ENCODE results near the gene SETBP1. TPM values are rescaled to one million over a fixed set of nuclear protein-coding genes. Genes with fewer than 3 reads are reported as not detected.
A peak's percentile ranks its signal among the peaks of the same experiment; 100 is the strongest.

The SETBP1 gene
- total and polyA plus RNA-seq, 2 of the 4 experiments (the other 2 are of a cell fraction), result 0.19 to 0.36 TPM

DNA sequence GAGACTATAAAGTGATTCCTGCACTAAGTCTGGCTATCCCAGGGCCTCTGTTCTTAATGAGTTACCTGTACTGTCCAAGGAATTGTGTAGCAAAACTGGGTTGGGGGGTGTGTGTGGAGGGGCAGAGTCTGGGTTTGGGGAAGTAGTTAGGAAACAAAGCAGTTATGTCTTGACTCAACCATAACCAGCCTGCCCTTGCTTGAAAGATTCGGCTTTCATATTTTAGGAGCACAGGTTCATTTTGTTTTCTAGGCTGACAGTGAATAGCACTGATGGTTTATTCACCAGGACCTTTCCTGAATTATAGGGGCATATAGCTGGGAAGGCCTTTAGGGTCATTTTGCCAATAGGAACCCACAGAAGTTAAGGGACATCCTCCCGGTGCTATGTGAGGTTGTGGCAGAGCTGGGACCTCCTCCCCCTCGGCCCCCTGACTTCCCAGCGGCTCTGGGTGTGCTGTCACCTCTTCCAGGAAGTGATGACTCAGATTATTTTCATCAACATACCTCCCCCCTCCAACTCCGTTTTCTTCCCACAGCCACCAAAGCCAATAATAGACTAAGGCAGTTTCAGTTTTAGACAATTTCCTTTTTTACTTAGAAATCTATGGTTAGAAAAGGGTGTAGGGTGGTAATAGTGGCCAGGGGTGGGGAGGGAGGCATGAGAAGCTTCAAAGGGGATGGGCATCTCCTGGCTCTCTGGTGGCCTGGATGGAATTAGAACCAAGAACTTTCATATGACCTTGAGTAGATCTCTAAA lies 44.8 kb downstream of the SETBP1 start:
- Histone ChIP-seq H3K4me2 (ENCODE audit: low read depth, low read length) (peak overlapping the region; percentile 71), H3K9me1 (ENCODE audit: insufficient read depth, low read length) (0 out of 2 replicates have a peak, but pooled peaks cover 5% of the 10 kb centered on the region), H3K14ac (replicated peaks; ENCODE audit: low read depth, low read length) (peak overlapping the region; percentile 37; the same call in 1 of the 2 replicates), H3K23ac (ENCODE audit: low read depth, low read length) (peak overlapping the region; percentile 38; the same call in 1 of the 2 replicates), H3K4me3 (ENCODE audit: insufficient read depth, low read depth, low read length) (no peak overlapping the region), H4K8ac (ENCODE audit: low read depth in 2 of 2, low read length in 2 of 2) (peak overlapping the region in 1 of 2 experiments; percentile 66; a peak in 2 of 4 replicates), H2BK5ac (ENCODE audit: low read depth, low read length, poor library complexity, severe bottlenecking) (no peak overlapping the region), H2BK120ac (ENCODE audit: low read depth, low read length) (peak overlapping the region; percentile 74; the same call in 1 of the 2 replicates), H3K79me1 (ENCODE audit: low read depth in 1 of 2, low read length in 2 of 2) (no peaks in the 10 kb centered on the region), H4K5ac (ENCODE audit: low read depth, low read length) (no peak overlapping the region), H3K9me3 (ENCODE audit: control insufficient read depth, insufficient read depth, low read length) (no peaks in the 10 kb centered on the region), H2BK20ac (ENCODE audit: low read depth, low read length) (peak overlapping the region; percentile 71), H3K4ac (ENCODE audit: low read depth, low read length) (peak overlapping the region; percentile 37), H2AK5ac (ENCODE audit: low read depth, low read length) (no peak overlapping the region), H3K9ac (ENCODE audit: low read depth, low read length) (no peak overlapping the region), H3K27me3 (ENCODE audit: control insufficient read depth, insufficient read depth, low read length) (no peaks in the 10 kb centered on the region; the same call in 1 of the 2 replicates), H3K18ac (ENCODE audit: low read depth, low read length) (no peak overlapping the region; the same call in 1 of the 2 replicates), H3K36me3 (ENCODE audit: control insufficient read depth, insufficient read depth, low read length) (no peaks in the 10 kb centered on the region), H3K56ac (ENCODE audit: extremely low read depth, insufficient read depth, low read length) (no peak overlapping the region), H2AFZ (replicated peaks; ENCODE audit: low read length, poor library complexity) (peak overlapping the region; percentile 33), H3K27ac (ENCODE audit: insufficient read depth, low read length) (no peak overlapping the region), H3K4me1 (ENCODE audit: control insufficient read depth, insufficient read depth, low read length) (peaks cover 4% of the 10 kb centered on the region), H2AK9ac (replicated peaks; ENCODE audit: low read depth, low read length, poor library complexity) (no peak overlapping the region), H4K20me1 (ENCODE audit: insufficient read depth, low read length) (no peaks in the 10 kb centered on the region), H2BK15ac (ENCODE audit: low read depth, low read length) (no peak overlapping the region), H4K91ac (ENCODE audit: insufficient read depth, low read depth, low read length) (peak overlapping the region; percentile 39; the same call in 1 of the 2 replicates)
- peak; percentile 44 for ATAC-seq (ENCODE audit: low read depth)
- dilution Hi-C loops (cut with HindIII; ENCODE audit: low sequenced_read_pairs, unreplicated experiment) (no loop called here), intact Hi-C loops (cut with micrococcal nuclease) (no loop called here), in situ Hi-C loops (cut with MboI; ENCODE audit: low sequenced_read_pairs) (no loop called here)
- BruUV-seq (replicated peaks), result no TSS peak
- WGBS, 2 experiments (ENCODE audit: extremely low coverage in 2 of 2, insufficient read length in 1 of 2), result no CpG with 5 or more reads among the region's 5 CpGs
- ChIA-PET POLR2A (ENCODE audit: unreplicated experiment) (no interaction called here), CTCF (no interaction called here)
- peak; percentile 43 for DNase-seq
- TF ChIP-seq POLR2A (IDR thresholded peaks at IDR 0.05; ENCODE audit: low read depth, low read length), result no peak
- peak; percentile 69 for TF ChIP-seq MAFK (IDR thresholded peaks at IDR 0.05; ENCODE audit: low read depth, low read length)

All from IMR-90 (cell line).